Mammary epithelial cell (primary cell): ENCODE data around the gene CLEC2L.

Experiments
- EZH2 ChIP-seq: IDR thresholded peaks from 2 replicates; pipeline ENCODE4 v1.6.1; 2012; ENCODE audit warnings: low read length, inconsistent platforms, borderline replicate concordance
- TF ChIP-seq, protein P1 (sequence below), 2 donors: IDR thresholded peaks in 1 of 2; conservative IDR thresholded peaks in 1 of 2; 2 replicates each; pipeline ENCODE4 v1.5.1; 2011 to 2012; ENCODE audit warnings: inconsistent platforms in 2 of 2, low read length in 2 of 2, mild to moderate bottlenecking in 2 of 2, control low read depth in 1 of 2, low read depth in 1 of 2; ENCODE audit not compliant: insufficient read depth in 1 of 2; ENCODE audit errors: extremely low read depth in 1 of 2

- TF ChIP-seq, protein P1, sequence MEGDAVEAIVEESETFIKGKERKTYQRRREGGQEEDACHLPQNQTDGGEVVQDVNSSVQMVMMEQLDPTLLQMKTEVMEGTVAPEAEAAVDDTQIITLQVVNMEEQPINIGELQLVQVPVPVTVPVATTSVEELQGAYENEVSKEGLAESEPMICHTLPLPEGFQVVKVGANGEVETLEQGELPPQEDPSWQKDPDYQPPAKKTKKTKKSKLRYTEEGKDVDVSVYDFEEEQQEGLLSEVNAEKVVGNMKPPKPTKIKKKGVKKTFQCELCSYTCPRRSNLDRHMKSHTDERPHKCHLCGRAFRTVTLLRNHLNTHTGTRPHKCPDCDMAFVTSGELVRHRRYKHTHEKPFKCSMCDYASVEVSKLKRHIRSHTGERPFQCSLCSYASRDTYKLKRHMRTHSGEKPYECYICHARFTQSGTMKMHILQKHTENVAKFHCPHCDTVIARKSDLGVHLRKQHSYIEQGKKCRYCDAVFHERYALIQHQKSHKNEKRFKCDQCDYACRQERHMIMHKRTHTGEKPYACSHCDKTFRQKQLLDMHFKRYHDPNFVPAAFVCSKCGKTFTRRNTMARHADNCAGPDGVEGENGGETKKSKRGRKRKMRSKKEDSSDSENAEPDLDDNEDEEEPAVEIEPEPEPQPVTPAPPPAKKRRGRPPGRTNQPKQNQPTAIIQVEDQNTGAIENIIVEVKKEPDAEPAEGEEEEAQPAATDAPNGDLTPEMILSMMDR (conservative IDR thresholded peaks at IDR 0.05 in 1 of 2, IDR thresholded peaks at IDR 0.05 in 1 of 2; ENCODE audit: extremely low read depth in 1 of 2, insufficient read depth in 1 of 2, low read depth in 1 of 2, low read length in 2 of 2): no peak
- no peak for TF ChIP-seq EZH2
Measured at GRCh38 chr7:139522830-139523198, 671 bp upstream of the CLEC2L start.
